Endothelial cell of umbilical vein (primary cell): Measurements from ENCODE around the gene SLC16A6. TPM values are rescaled to one million over a fixed set of nuclear protein-coding genes. Genes with fewer than 3 reads are reported as not detected.
"Not testable (repeated sequence)": the region's sequence is repeated elsewhere in the genome, so short reads cannot be mapped to it uniquely, and the experiment has no call there.

ENCODE experiments used
- BruUV-seq: library from RNA; stranded (reverse); fragments of 400-500 nt; replicated peaks from 2 replicates; lab custom pipeline; 2021; lab: Mats Ljungman, UMichigan
- CTCF ChIA-PET: fragments of 300-600, 350-600 bp; sonication (Branson Sonifier 250); formaldehyde crosslinking; loops from one replicate; lab custom pipeline; 2021; ENCODE audit warnings: antibody characterized with exemption, inconsistent platforms; lab: Charles Lee
- POLR2A ChIA-PET: fragments of 300-600, 350-600 bp; sonication (Branson Sonifier 250); formaldehyde crosslinking; loops from one replicate; lab custom pipeline; 2021; ENCODE audit warnings: antibody characterized with exemption, inconsistent platforms; lab: Charles Lee
- DNase-seq: peaks from one replicate; pipeline ENCODE4 v3.0.0-alpha.2; 2011; ENCODE audit warnings: low read depth, low spot score
- FAIRE-seq: peaks from 2 replicates; lab custom pipeline; 2011; peaks lifted over from hg19 to GRCh38; lab: Jason Lieb, UNC
- H2AFZ ChIP-seq: 2 replicates; pipeline ENCODE4 v1.6.0; 2012; ENCODE audit warnings: low read depth, low read length, control low read depth, inconsistent platforms
- H3K27ac ChIP-seq: 2 replicates; pipeline ENCODE4 v1.5.1; 2011; ENCODE audit warnings: low read depth, mild to moderate bottlenecking, control low read depth, low read length, moderate library complexity; ENCODE audit not compliant: insufficient read depth
- H3K27me3 ChIP-seq, 2 experiments: 2 replicates each; pipeline versions ENCODE4 v1.6.0 to v1.6.1; 2011; ENCODE audit warnings: low read length in 2 of 2, mixed read lengths in 1 of 2; ENCODE audit not compliant: control insufficient read depth in 2 of 2, insufficient read depth in 2 of 2
- H3K36me3 ChIP-seq, 2 experiments: 2 replicates in 1 of 2; 3 replicates in 1 of 2; pipeline ENCODE4 v1.5.1; 2011; ENCODE audit warnings: low read length in 2 of 2, mild to moderate bottlenecking in 1 of 2, moderate library complexity in 1 of 2; ENCODE audit not compliant: control insufficient read depth in 2 of 2, insufficient read depth in 2 of 2; ENCODE audit errors: extremely low read depth in 1 of 2
- H3K4me1 ChIP-seq: 3 replicates; pipeline ENCODE4 v1.5.1; 2011; ENCODE audit warnings: mild to moderate bottlenecking, low read length; ENCODE audit not compliant: control insufficient read depth, insufficient read depth; ENCODE audit errors: extremely low read depth
- H3K4me2 ChIP-seq: 2 replicates; pipeline ENCODE4 v1.6.1; 2011; ENCODE audit warnings: low read length, control low read depth, mixed read lengths; ENCODE audit not compliant: insufficient read depth
- H3K4me3 ChIP-seq, 3 experiments: fragments of 200-600 bp in 1 of 3; sonication (generic), shearing (Covaris generic) in 1 of 3; replicated peaks in 1 of 3; 2 replicates each; pipeline ENCODE4 v1.5.1; 2011 to 2016; ENCODE audit warnings: control low read depth in 3 of 3, low read length in 3 of 3, mild to moderate bottlenecking in 2 of 3, inconsistent platforms in 1 of 3, low read depth in 1 of 3, moderate library complexity in 1 of 3; ENCODE audit not compliant: insufficient read depth in 1 of 3
- H3K79me2 ChIP-seq: 2 replicates; pipeline ENCODE4 v1.6.0; 2012; ENCODE audit warnings: low read length, inconsistent platforms; ENCODE audit not compliant: control insufficient read depth, insufficient read depth
- H3K9ac ChIP-seq: replicated peaks from 2 replicates; pipeline ENCODE3; 2011; ENCODE audit warnings: low read length, control low read depth; ENCODE audit not compliant: insufficient read depth; ENCODE audit errors: extremely low read depth
- H3K9me1 ChIP-seq: replicated peaks from 3 replicates; pipeline ENCODE4 v1.6.0; 2011; ENCODE audit warnings: mild to moderate bottlenecking, low read length; ENCODE audit not compliant: control insufficient read depth, insufficient read depth; ENCODE audit errors: extremely low read depth
- H3K9me3 ChIP-seq: replicated peaks from 2 replicates; pipeline ENCODE4 v1.5.1; 2012; ENCODE audit warnings: low read length, inconsistent platforms; ENCODE audit not compliant: control insufficient read depth, insufficient read depth
- H4K20me1 ChIP-seq: replicated peaks from 2 replicates; pipeline ENCODE3; 2011; ENCODE audit warnings: mild to moderate bottlenecking, low read length; ENCODE audit not compliant: control insufficient read depth, insufficient read depth; ENCODE audit errors: extremely low read depth
- EZH2 ChIP-seq: IDR thresholded peaks from 2 replicates; pipeline ENCODE4 v1.6.1; 2012; ENCODE audit warnings: borderline replicate concordance, low read depth, mild to moderate bottlenecking, moderate library complexity, low read length, inconsistent platforms; ENCODE audit not compliant: severe bottlenecking
- FOS ChIP-seq: IDR thresholded peaks from 2 replicates; pipeline ENCODE4 v1.6.1; 2011; ENCODE audit warnings: mild to moderate bottlenecking, low read length, moderate library complexity, borderline replicate concordance; ENCODE audit not compliant: insufficient read depth
- GATA2 ChIP-seq: IDR thresholded peaks from 2 replicates; pipeline ENCODE4 v1.7.0; 2011; ENCODE audit warnings: low read depth, mild to moderate bottlenecking, moderate library complexity, mixed read lengths, low read length; ENCODE audit not compliant: insufficient read length, insufficient read depth
- JUN ChIP-seq: IDR thresholded peaks from 2 replicates; pipeline ENCODE4 v1.6.1; 2011; ENCODE audit warnings: borderline replicate concordance, low read depth; ENCODE audit not compliant: insufficient read length, insufficient read depth
- MYC ChIP-seq: IDR thresholded peaks from one replicate; pipeline ENCODE4 v1.6.1; 2011; ENCODE audit warnings: mild to moderate bottlenecking, low read depth, low read length
- POLR2A ChIP-seq: IDR thresholded peaks from 2 replicates; pipeline ENCODE4 v1.6.1; 2012; ENCODE audit warnings: low read depth, mild to moderate bottlenecking, control low read depth, low read length
- POLR2AphosphoS5 ChIP-seq: IDR thresholded peaks from 2 replicates; pipeline ENCODE4 v1.6.1; 2012; ENCODE audit warnings: low read depth, mild to moderate bottlenecking, control low read depth, low read length, moderate library complexity; ENCODE audit not compliant: insufficient read depth
- dilution Hi-C: fragments of 300-500 bp; cut with MboI; formaldehyde crosslinking; loops from one replicate; pipeline ENCODE4 v1.15.0; 2019; ENCODE audit warnings: low sequenced_read_pairs; ENCODE audit not compliant: extremely low pct_ligation_motif_present
- intact Hi-C: fragments of 100-400 bp; cut with micrococcal nuclease; formaldehyde crosslinking; loops from one replicate; pipeline ENCODE4 v1.10.0; 2022
- polyA plus RNA-seq, 4 experiments: library from polyadenylated mRNA; depleted of rRNA in 3 of 4; stranded (reverse) in 3 of 4; unstranded in 1 of 4; fragments of >200 nt; gene quantifications; 2 replicates each; pipeline versions ENCODE4 v1.2.1 to v1.2.3, GENCODE V29; 2011 to 2012; ENCODE audit warnings: missing spikeins in 1 of 4
- total RNA-seq: library from RNA; stranded (reverse); gene quantifications from 2 replicates; pipeline ENCODE4 v1.2.3, GENCODE V29; 2021
- TF ChIP-seq, protein P1 (sequence below), 2 donors: IDR thresholded peaks; 1 replicate in 1 of 2; 2 replicates in 1 of 2; pipeline ENCODE4 v1.5.1; 2011; ENCODE audit warnings: low read length in 2 of 2, mild to moderate bottlenecking in 2 of 2, moderate library complexity in 2 of 2, control low read depth in 1 of 2, inconsistent platforms in 1 of 2, low read depth in 1 of 2; ENCODE audit not compliant: insufficient read depth in 1 of 2; ENCODE audit errors: extremely low read depth in 1 of 2
- TF ChIP-seq, protein P2 (sequence below): IDR thresholded peaks from 2 replicates; pipeline ENCODE4 v1.6.1; 2011; ENCODE audit not compliant: insufficient read depth, insufficient read length

SLC16A6 gene
- total and polyA plus RNA-seq, 2 donors (not counting 3 experiments of a cell fraction or from before 2014, with no cell fraction given), result 0.65 to 0.91 TPM

DNA sequence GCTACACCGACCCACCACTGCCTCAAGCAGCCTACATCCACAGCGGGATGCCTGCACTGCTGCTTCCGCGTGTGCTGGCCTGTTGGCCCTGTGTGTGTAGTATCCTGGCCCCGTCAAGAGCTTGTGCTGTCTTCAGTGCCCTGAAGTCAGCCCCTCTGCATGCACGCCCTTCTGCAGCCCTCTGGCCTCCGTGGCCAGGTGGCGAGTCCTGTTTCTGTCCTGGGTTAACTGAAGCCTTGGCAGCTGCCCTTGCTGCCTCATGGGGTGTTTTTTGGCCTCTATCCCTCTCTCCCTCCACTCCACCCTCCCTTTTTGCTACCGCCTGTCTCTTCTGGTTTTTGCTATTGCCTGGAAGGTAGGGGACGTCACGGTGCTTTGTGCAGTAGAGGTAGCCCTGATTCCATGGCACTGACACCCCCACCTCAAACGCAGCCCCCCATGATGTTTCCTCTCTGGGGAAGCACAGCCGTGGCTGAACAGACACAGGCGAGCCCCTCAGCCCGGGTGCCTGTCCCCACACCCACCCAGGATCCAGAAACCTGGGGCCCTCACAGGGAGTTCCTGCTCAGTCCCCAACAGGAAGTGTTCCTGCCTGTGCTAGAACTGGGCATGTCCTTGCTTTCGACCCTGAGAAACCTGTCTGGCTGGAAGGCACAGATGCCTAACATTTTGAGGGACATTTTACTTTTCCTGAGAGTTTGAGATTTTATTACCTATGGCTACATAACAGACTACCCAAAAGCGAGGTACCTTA is 61.9 kb downstream of the SLC16A6 start:
- CTCF ChIA-PET, result no interaction called here
- intact Hi-C loops (no loop called here), dilution Hi-C loops (no loop called here)
- Histone ChIP-seq H3K9me1 (no peaks in the 10 kb centered on the region), H3K4me3 (no peak overlapping the region), H3K27me3 (no peaks in the 10 kb centered on the region), H4K20me1 (no peaks in the 10 kb centered on the region), H3K4me2 (no peak overlapping the region), H3K9ac (no peak overlapping the region), H3K79me2 (no peaks in the 10 kb centered on the region), H3K27ac (no peak overlapping the region), H3K4me1 (no peaks in the 10 kb centered on the region), H3K36me3 (peaks cover 0 to 2% of the 10 kb centered on the region in 2 experiments), H2AFZ (no peak overlapping the region), H3K9me3 (no peaks in the 10 kb centered on the region)
- TF ChIP-seq MYC (no peak), GATA2 (no peak), JUN (no peak), POLR2A (no peak), POLR2AphosphoS5 (no peak), EZH2 (no peak), FOS (no peak)
- TF ChIP-seq, protein P1, sequence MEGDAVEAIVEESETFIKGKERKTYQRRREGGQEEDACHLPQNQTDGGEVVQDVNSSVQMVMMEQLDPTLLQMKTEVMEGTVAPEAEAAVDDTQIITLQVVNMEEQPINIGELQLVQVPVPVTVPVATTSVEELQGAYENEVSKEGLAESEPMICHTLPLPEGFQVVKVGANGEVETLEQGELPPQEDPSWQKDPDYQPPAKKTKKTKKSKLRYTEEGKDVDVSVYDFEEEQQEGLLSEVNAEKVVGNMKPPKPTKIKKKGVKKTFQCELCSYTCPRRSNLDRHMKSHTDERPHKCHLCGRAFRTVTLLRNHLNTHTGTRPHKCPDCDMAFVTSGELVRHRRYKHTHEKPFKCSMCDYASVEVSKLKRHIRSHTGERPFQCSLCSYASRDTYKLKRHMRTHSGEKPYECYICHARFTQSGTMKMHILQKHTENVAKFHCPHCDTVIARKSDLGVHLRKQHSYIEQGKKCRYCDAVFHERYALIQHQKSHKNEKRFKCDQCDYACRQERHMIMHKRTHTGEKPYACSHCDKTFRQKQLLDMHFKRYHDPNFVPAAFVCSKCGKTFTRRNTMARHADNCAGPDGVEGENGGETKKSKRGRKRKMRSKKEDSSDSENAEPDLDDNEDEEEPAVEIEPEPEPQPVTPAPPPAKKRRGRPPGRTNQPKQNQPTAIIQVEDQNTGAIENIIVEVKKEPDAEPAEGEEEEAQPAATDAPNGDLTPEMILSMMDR (IDR thresholded peaks at IDR 0.05; ENCODE audit: extremely low read depth in 1 of 2, insufficient read depth in 1 of 2, low read depth in 1 of 2, low read length in 2 of 2), result no peak
- TF ChIP-seq, protein P2, sequence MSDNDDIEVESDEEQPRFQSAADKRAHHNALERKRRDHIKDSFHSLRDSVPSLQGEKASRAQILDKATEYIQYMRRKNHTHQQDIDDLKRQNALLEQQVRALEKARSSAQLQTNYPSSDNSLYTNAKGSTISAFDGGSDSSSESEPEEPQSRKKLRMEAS, result no peak
- DNase-seq (no peak), FAIRE-seq (no peak)
- BruUV-seq, result no TSS peak
- POLR2A ChIA-PET, result no interaction called here

DNA sequence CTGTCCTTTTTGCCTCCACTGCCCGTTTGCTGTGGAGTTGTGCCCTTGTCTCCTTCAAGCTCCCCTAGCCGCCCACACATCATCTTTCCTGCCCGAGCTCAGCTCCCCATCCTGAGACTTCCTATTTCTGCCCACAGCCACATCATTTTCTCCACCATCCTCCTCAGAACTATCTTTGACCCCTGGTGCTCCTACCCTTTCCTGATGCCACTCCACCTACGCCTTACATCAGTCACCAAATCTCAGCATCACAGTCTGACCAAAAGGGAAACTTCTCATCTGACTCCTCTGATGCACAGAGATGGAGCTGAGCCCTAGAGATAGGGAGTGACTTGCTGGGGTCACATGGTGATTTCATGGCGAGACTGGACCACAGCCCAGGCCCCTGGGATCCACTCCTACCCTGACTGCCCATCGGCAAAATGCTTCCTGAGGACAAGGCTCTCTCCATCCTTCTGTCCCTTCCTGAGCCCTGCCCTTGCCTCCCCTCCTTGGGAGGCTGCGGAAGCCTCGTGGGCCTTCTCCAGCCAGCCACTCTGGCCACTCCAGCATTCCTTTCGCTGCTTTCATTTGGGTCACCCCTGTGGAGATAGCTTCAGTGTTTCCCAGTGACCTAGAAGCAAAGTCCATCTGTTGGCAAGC is 62.8 kb downstream of the SLC16A6 start:
- H3K27ac ChIP-seq, BruUV-seq, H3K4me1 ChIP-seq, POLR2A ChIA-PET, FAIRE-seq, H2AFZ ChIP-seq, DNase-seq, intact Hi-C loops, H3K36me3 ChIP-seq, H3K4me3 ChIP-seq, H4K20me1 ChIP-seq, H3K27me3 ChIP-seq, CTCF ChIA-PET, H3K9me1 ChIP-seq, H3K4me2 ChIP-seq, H3K9ac ChIP-seq, H3K79me2 ChIP-seq, H3K9me3 ChIP-seq, dilution Hi-C loops: not testable (repeated sequence)
